GM20000 (cell line): ENCODE data around the gene DNAJB5.

Source experiments
- DNase-seq: peaks from one replicate; pipeline ENCODE4 v3.0.0; 2012; ENCODE audit warnings: low spot score
- CTCF ChIP-seq: IDR thresholded peaks from 2 replicates; pipeline ENCODE4 v1.5.1; 2012; ENCODE audit warnings: mild to moderate bottlenecking, control low read depth; ENCODE audit errors: extremely low read depth, missing control alignments

DNAJB5 gene

GRCh38 chr9:34976441-34976840 lies 13.1 kb upstream of the DNAJB5 start:
- TF ChIP-seq CTCF: no peak
- DNase-seq: no peak

- TF ChIP-seq CTCF: no peak
- no peak for DNase-seq
Observed at GRCh38 chr9:34976992-34977391, 12.6 kb upstream of the DNAJB5 start.

- TF ChIP-seq CTCF: no peak
- no peak for DNase-seq
Observed at GRCh38 chr9:34980181-34980761, 9.3 kb upstream of the DNAJB5 start.

- TF ChIP-seq CTCF: no peak
- DNase-seq: no peak
Observed at GRCh38 chr9:34982361-34982760, 7.2 kb upstream of the DNAJB5 start.

GRCh38 chr9:34983209-34983608 lies 6.3 kb upstream of the DNAJB5 start:
- DNase-seq: peak; percentile 40

GRCh38 chr9:34984049-34984448 lies 5.5 kb upstream of the DNAJB5 start:
- no peak for DNase-seq
- no peak for TF ChIP-seq CTCF

More at GRCh38 chr9:34983209-34983608, 6.3 kb upstream of the DNAJB5 start:
- no peak for TF ChIP-seq CTCF

GRCh38 chr9:34985311-34985899 lies 4.1 kb upstream of the DNAJB5 start:
- peak; percentile 53 for DNase-seq
- TF ChIP-seq CTCF: peak; percentile 72
